Osteoblast (primary cell): ENCODE measurements around the gene WIPF2. TPM values are rescaled to one million over a fixed set of nuclear protein-coding genes. Genes with fewer than 3 reads are reported as not detected.

Experiments
- DNase-seq: peaks from one replicate; pipeline ENCODE4 v3.0.0; 2011; ENCODE audit warnings: low spot score, mixed read lengths; ENCODE audit not compliant: insufficient read length; ENCODE audit errors: missing footprints
- H2AFZ ChIP-seq: 2 replicates; pipeline ENCODE4 v1.6.0; 2011; ENCODE audit warnings: mild to moderate bottlenecking, low read length
- H3K27ac ChIP-seq: 2 replicates; pipeline ENCODE4 v1.5.1; 2011; ENCODE audit warnings: mild to moderate bottlenecking, low read depth, low read length, moderate library complexity
- H3K27me3 ChIP-seq: 2 replicates; pipeline ENCODE4 v1.6.0; 2012; ENCODE audit warnings: mild to moderate bottlenecking, control low read depth, inconsistent platforms, low read length, moderate library complexity; ENCODE audit not compliant: insufficient read depth
- H3K36me3 ChIP-seq: 2 replicates; pipeline ENCODE4 v1.5.1; 2011; ENCODE audit warnings: mild to moderate bottlenecking, low read length, control low read depth, moderate library complexity; ENCODE audit not compliant: insufficient read depth
- H3K4me1 ChIP-seq: 2 replicates; pipeline ENCODE4 v1.5.1; 2011; ENCODE audit warnings: mild to moderate bottlenecking, low read length, control low read depth, moderate library complexity; ENCODE audit not compliant: insufficient read depth
- H3K4me2 ChIP-seq: 2 replicates; pipeline ENCODE4 v1.6.0; 2011; ENCODE audit warnings: mild to moderate bottlenecking, low read length; ENCODE audit not compliant: insufficient read depth
- H3K4me3 ChIP-seq: fragments of 200-600 bp; sonication (generic); 3 replicates; pipeline ENCODE4 v1.5.1; 2012; ENCODE audit warnings: mild to moderate bottlenecking, low read length, inconsistent platforms; ENCODE audit not compliant: insufficient read depth
- H3K79me2 ChIP-seq: 2 replicates; pipeline ENCODE4 v1.6.0; 2012; ENCODE audit warnings: mild to moderate bottlenecking, low read length, control low read depth, inconsistent platforms; ENCODE audit not compliant: insufficient read depth
- H3K9me3 ChIP-seq: 2 replicates; pipeline ENCODE4 v1.5.1; 2011; ENCODE audit warnings: low read depth, low read length, control low read depth
- H4K20me1 ChIP-seq: 2 replicates; pipeline ENCODE4 v1.6.0; 2012; ENCODE audit warnings: mild to moderate bottlenecking, low read length, control low read depth; ENCODE audit not compliant: insufficient read depth
- total RNA-seq: library from RNA; depleted of rRNA; stranded (reverse); fragments of >200 nt; gene quantifications from 2 replicates; pipeline ENCODE4 v1.2.3, GENCODE V29; 2012
- TF ChIP-seq, protein P1 (sequence below): IDR thresholded peaks from 2 replicates; pipeline ENCODE4 v1.5.1; 2011; ENCODE audit warnings: mild to moderate bottlenecking, low read depth, low read length, moderate library complexity; ENCODE audit errors: extremely low read depth

Gene WIPF2
- total RNA-seq, 1 donor = 8.0 TPM

- no peak overlapping the region for H2AFZ ChIP-seq
- peaks cover 31% of the 10 kb centered on the region for H3K36me3 ChIP-seq
- H3K27me3 ChIP-seq = no peaks in the 10 kb centered on the region
- H4K20me1 ChIP-seq = peaks cover 4% of the 10 kb centered on the region
- peak overlapping the region; percentile 97 for H3K4me2 ChIP-seq
- peaks cover 5% of the 10 kb centered on the region for H3K79me2 ChIP-seq
- no peaks in the 10 kb centered on the region for H3K9me3 ChIP-seq
- H3K4me1 ChIP-seq = peaks cover 31% of the 10 kb centered on the region
- peak overlapping the region; percentile 67 for H3K4me3 ChIP-seq
- peak overlapping the region; percentile 92 for H3K27ac ChIP-seq
- peak; percentile 82 for DNase-seq
- TF ChIP-seq, protein P1, sequence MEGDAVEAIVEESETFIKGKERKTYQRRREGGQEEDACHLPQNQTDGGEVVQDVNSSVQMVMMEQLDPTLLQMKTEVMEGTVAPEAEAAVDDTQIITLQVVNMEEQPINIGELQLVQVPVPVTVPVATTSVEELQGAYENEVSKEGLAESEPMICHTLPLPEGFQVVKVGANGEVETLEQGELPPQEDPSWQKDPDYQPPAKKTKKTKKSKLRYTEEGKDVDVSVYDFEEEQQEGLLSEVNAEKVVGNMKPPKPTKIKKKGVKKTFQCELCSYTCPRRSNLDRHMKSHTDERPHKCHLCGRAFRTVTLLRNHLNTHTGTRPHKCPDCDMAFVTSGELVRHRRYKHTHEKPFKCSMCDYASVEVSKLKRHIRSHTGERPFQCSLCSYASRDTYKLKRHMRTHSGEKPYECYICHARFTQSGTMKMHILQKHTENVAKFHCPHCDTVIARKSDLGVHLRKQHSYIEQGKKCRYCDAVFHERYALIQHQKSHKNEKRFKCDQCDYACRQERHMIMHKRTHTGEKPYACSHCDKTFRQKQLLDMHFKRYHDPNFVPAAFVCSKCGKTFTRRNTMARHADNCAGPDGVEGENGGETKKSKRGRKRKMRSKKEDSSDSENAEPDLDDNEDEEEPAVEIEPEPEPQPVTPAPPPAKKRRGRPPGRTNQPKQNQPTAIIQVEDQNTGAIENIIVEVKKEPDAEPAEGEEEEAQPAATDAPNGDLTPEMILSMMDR = peak; percentile 46
These were observed 65.1 kb downstream of the WIPF2 start for GRCh38 chr17:40284085-40284713.

- Histone ChIP-seq H3K79me2 (peaks cover 8% of the 10 kb centered on the region), H3K36me3 (peaks cover 17% of the 10 kb centered on the region), H4K20me1 (peaks cover 4% of the 10 kb centered on the region), H3K9me3 (no peaks in the 10 kb centered on the region), H3K4me3 (no peak overlapping the region), H3K27ac (no peak overlapping the region), H2AFZ (no peak overlapping the region), H3K4me2 (no peak overlapping the region), H3K4me1 (peaks cover 39% of the 10 kb centered on the region), H3K27me3 (no peaks in the 10 kb centered on the region)
- TF ChIP-seq, protein P1 = no peak
- DNase-seq = no peak
These were observed 67.4 kb downstream of the WIPF2 start for GRCh38 chr17:40286473-40286872.

- peaks cover 14% of the 10 kb centered on the region for H3K36me3 ChIP-seq
- peak overlapping the region; percentile 42 for H3K4me3 ChIP-seq
- peak overlapping the region; percentile 9 for H3K27ac ChIP-seq
- H3K4me1 ChIP-seq = peaks cover 35% of the 10 kb centered on the region
- TF ChIP-seq, protein P1 = no peak
- peak overlapping the region; percentile 7 for H2AFZ ChIP-seq
- peaks cover 8% of the 10 kb centered on the region for H3K79me2 ChIP-seq
- DNase-seq = no peak
- H4K20me1 ChIP-seq = peaks cover 4% of the 10 kb centered on the region
- no peaks in the 10 kb centered on the region for H3K27me3 ChIP-seq
- H3K4me2 ChIP-seq = peak overlapping the region; percentile 75
- no peaks in the 10 kb centered on the region for H3K9me3 ChIP-seq
These were observed 68.0 kb downstream of the WIPF2 start for GRCh38 chr17:40287159-40287493.

DNA sequence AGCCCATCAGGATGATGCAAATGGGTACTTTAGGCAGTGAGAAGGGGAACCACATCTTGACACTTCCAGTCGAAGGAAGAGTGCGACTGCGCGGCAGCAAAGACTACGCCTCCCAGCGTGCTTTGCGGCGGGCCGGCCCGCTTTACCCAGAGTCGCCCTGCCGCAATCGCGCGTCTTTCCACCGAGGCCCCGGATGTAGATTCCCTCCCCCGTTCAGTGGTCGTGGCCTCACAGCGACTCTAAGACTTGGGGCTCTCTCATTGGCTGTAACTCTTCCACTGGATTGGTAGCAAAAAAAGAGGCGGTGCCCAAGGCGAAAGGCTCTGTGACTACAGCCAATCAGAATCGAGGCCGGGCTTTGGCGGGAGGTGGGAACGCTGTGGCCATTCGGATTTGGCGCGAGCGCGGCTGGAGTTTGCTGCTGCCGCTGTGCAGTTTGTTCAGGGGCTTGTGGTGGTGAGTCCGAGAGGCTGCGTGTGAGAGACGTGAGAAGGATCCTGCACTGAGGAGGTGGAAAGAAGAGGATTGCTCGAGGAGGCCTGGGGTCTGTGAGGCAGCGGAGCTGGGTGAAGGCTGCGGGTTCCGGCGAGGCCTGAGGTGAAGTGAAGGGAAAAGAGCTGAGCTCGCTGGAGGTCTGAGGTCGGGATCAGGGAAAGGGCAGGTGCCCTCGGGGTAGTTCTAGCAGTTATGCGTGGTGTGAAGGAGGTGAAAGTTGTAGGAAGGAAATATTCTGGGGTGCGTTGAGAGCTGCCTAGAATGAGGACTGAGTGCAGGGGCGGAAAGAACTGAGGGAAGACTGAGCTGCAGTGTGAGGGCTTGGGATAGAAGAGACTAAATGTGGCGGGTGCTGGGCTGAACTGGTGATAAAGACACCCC, 68.6 kb downstream of the WIPF2 start, which contains the start of gene CDC6:
Gene CDC6 (plus strand): TSS at position 386 of the 876 bp plus-strand sequence. CDS start 1,542 bp downstream, outside the sequence.
- Histone ChIP-seq H3K4me1 (peaks cover 35% of the 10 kb centered on the region), H3K4me3 (peak within 1 kb of the TSS; percentile 85), H2AFZ (peak within 1 kb of the TSS; percentile 44), H3K27me3 (no peaks in the 10 kb centered on the region), H3K79me2 (peaks cover 8% of the 10 kb centered on the region), H3K27ac (peak within 1 kb of the TSS; percentile 82), H3K36me3 (peaks cover 8% of the 10 kb centered on the region), H3K9me3 (no peaks in the 10 kb centered on the region), H4K20me1 (peaks cover 4% of the 10 kb centered on the region), H3K4me2 (peak within 1 kb of the TSS; percentile 99)
- peak; percentile 95 for DNase-seq
- TF ChIP-seq, protein P1 = no peak
